Lung (tissue), 12 donors: ENCODE measurements around the gene SPSB2. TPM values are rescaled to one million over a fixed set of nuclear protein-coding genes. Genes with fewer than 3 reads are reported as not detected.

Experiments
- ATAC-seq: fragments of 200-7000 bp; cut with Tn5 transposase; one replicate; pipeline ENCODE4 v1.9.1; 2020; ENCODE audit warnings: moderate number of reproducible peaks; ENCODE audit not compliant: insufficient read depth, low FRiP score
- DNase-seq, 3 donors: peaks; one replicate each; pipeline ENCODE4 v3.0.0-alpha.2; 2013 to 2017
- H3K27ac ChIP-seq, 2 donors: one replicate each; pipeline ENCODE4 v1.5.1; 2013; ENCODE audit warnings: mild to moderate bottlenecking in 2 of 2, moderate library complexity in 2 of 2, control low read depth in 1 of 2, inconsistent platforms in 1 of 2, low read depth in 1 of 2, low read length in 1 of 2
- H3K27me3 ChIP-seq, 3 donors: one replicate each; pipeline ENCODE4 v1.5.1; 2013; ENCODE audit warnings: low read length in 2 of 3; ENCODE audit not compliant: control insufficient read depth in 3 of 3, insufficient read depth in 3 of 3
- H3K36me3 ChIP-seq, 4 donors: one replicate each; pipeline ENCODE4 v1.5.1; 2013; ENCODE audit warnings: low read length in 4 of 4, mild to moderate bottlenecking in 1 of 4, moderate library complexity in 1 of 4; ENCODE audit not compliant: control insufficient read depth in 4 of 4, insufficient read depth in 4 of 4
- H3K4me1 ChIP-seq, 5 donors: one replicate each; pipeline ENCODE4 v1.5.1; 2013; ENCODE audit warnings: low read length in 5 of 5, mild to moderate bottlenecking in 2 of 5, moderate library complexity in 1 of 5; ENCODE audit not compliant: control insufficient read depth in 5 of 5, insufficient read depth in 5 of 5
- H3K4me3 ChIP-seq: one replicate; pipeline ENCODE4 v1.5.1; 2013; ENCODE audit warnings: mild to moderate bottlenecking, control low read depth, moderate library complexity
- H3K9ac ChIP-seq, 2 donors: one replicate each; pipeline ENCODE4 v1.5.1; 2013; ENCODE audit warnings: low read length in 2 of 2, control low read depth in 1 of 2; ENCODE audit not compliant: insufficient read depth in 1 of 2
- H3K9me3 ChIP-seq, 4 donors: one replicate each; pipeline ENCODE4 v1.5.1; 2013; ENCODE audit warnings: low read length in 3 of 4, mild to moderate bottlenecking in 1 of 4, moderate library complexity in 1 of 4; ENCODE audit not compliant: control insufficient read depth in 4 of 4, insufficient read depth in 3 of 4
- CTCF ChIP-seq: IDR thresholded peaks from 2 replicates; pipeline ENCODE4 v1.5.1; 2012; ENCODE audit warnings: mild to moderate bottlenecking; ENCODE audit errors: control extremely low read depth, extremely low read depth
- WGBS, 2 donors: extraction: QIAGEN DNeasy Blood & Tissue Kit; methylation state at CpG; one replicate each; pipeline ENCODE4 v1.1.7; 2013; 5-methylcytosine and 5-hydroxymethylcytosine counted together
- polyA plus RNA-seq, 2 donors: library from polyadenylated mRNA; stranded (reverse); fragments of 200-250 nt; gene quantifications; one replicate each; pipeline ENCODE4 v1.2.1, GENCODE V29; 2013
- total RNA-seq, 2 donors: library from RNA; depleted of rRNA in 1 of 2; stranded (reverse); fragments of >200 nt in 1 of 2; gene quantifications; one replicate each; pipeline ENCODE4 v1.2.1, GENCODE V29; 2014 to 2021
- donor health status: control.
- donor health status: control.
- donor health status: Bipolar disorder and iron deficiency.
- donor health status: healthy.
- donor health status: DM: yes; HTN: yes; CAD: no.

Gene SPSB2
- total and polyA plus RNA-seq, 4 donors: 21.0 to 39.8 (median 31.4) TPM

GRCh38 chr12:6826125-6826733, 46.9 kb downstream of the SPSB2 start:
- peaks cover 0 to 2% (median under 1%) of the 10 kb centered on the region in 4 donors for H3K36me3 ChIP-seq
- 83 to 87% methylated on average over 17 of the region's 17 CpGs for WGBS, 2 donors
- DNase-seq (no peak), ATAC-seq (no peak)
- H3K9me3 ChIP-seq: no peaks in the 10 kb centered on the region
- no peak overlapping the region for H3K4me3 ChIP-seq
- peaks cover 0 to 37% (median 5%) of the 10 kb centered on the region in 5 donors for H3K4me1 ChIP-seq
- no peak for TF ChIP-seq CTCF
- H3K27ac ChIP-seq: no peak overlapping the region
- no peak overlapping the region for H3K9ac ChIP-seq
- peaks cover 0 to 12% (median 3%) of the 10 kb centered on the region in 3 donors for H3K27me3 ChIP-seq

- H3K4me3 ChIP-seq: no peak overlapping the region
- ATAC-seq (peak; percentile 79), DNase-seq (peak; percentile 90 to 91 (median 91))
- H3K9ac ChIP-seq: no peak overlapping the region
- TF ChIP-seq CTCF: peak; percentile 92
- WGBS, 2 donors: 17% methylated on average over 19 of the region's 19 CpGs
- no peaks in the 10 kb centered on the region for H3K36me3 ChIP-seq
- H3K4me1 ChIP-seq: peaks cover 0 to 44% (median 9%) of the 10 kb centered on the region in 5 donors
- H3K27ac ChIP-seq: no peak overlapping the region
- H3K9me3 ChIP-seq: no peaks in the 10 kb centered on the region
- H3K27me3 ChIP-seq: peaks cover 0 to 12% (median 3%) of the 10 kb centered on the region in 3 donors
These were observed 47.5 kb downstream of the SPSB2 start for GRCh38 chr12:6825398-6826124.

- H3K4me3 ChIP-seq: no peak overlapping the region
- DNase-seq (no peak), ATAC-seq (no peak)
- no peaks in the 10 kb centered on the region for H3K9me3 ChIP-seq
- H3K36me3 ChIP-seq: peaks cover 0 to 2% (median 0%) of the 10 kb centered on the region in 4 donors
- H3K27me3 ChIP-seq: peaks cover 0 to 12% (median 3%) of the 10 kb centered on the region in 3 donors
- no peak overlapping the region for H3K9ac ChIP-seq
- WGBS, 2 donors: 55 to 74% methylated on average over 12 of the region's 12 CpGs
- no peak overlapping the region for H3K27ac ChIP-seq
- peaks cover 0 to 42% (median 9%) of the 10 kb centered on the region in 5 donors for H3K4me1 ChIP-seq
- TF ChIP-seq CTCF: no peak
These were observed 48.2 kb downstream of the SPSB2 start for GRCh38 chr12:6824901-6825381.
